Raji (cell line): ENCODE results near the gene SH2D4B.

Source experiments
- POLR2A ChIP-seq: IDR thresholded peaks from 2 replicates; pipeline ENCODE4 v1.6.1; 2011; ENCODE audit warnings: low read depth, low read length, control low read depth; ENCODE audit not compliant: insufficient read depth

The SH2D4B gene

GRCh38 chr10:80686734-80687475 lies 149.2 kb downstream of the SH2D4B start:
- no peak for TF ChIP-seq POLR2A

GRCh38 chr10:80687476-80687789 lies 149.7 kb downstream of the SH2D4B start:
- no peak for TF ChIP-seq POLR2A

GRCh38 chr10:80690434-80690833 lies 152.7 kb downstream of the SH2D4B start:
- no peak for TF ChIP-seq POLR2A

- TF ChIP-seq POLR2A = no peak
Observed at GRCh38 chr10:80691441-80691840, 153.7 kb downstream of the SH2D4B start.

- TF ChIP-seq POLR2A = no peak
Observed at GRCh38 chr10:80693565-80693964, 155.9 kb downstream of the SH2D4B start.

GRCh38 chr10:80694930-80695329 lies 157.2 kb downstream of the SH2D4B start:
- no peak for TF ChIP-seq POLR2A
